ENCODE measurements around the gene KRT34.
"Not testable (repeated sequence)": the region's sequence is repeated elsewhere in the genome, so short reads cannot be mapped to it uniquely, and the experiment has no call there.

The KRT34 gene

DNA sequence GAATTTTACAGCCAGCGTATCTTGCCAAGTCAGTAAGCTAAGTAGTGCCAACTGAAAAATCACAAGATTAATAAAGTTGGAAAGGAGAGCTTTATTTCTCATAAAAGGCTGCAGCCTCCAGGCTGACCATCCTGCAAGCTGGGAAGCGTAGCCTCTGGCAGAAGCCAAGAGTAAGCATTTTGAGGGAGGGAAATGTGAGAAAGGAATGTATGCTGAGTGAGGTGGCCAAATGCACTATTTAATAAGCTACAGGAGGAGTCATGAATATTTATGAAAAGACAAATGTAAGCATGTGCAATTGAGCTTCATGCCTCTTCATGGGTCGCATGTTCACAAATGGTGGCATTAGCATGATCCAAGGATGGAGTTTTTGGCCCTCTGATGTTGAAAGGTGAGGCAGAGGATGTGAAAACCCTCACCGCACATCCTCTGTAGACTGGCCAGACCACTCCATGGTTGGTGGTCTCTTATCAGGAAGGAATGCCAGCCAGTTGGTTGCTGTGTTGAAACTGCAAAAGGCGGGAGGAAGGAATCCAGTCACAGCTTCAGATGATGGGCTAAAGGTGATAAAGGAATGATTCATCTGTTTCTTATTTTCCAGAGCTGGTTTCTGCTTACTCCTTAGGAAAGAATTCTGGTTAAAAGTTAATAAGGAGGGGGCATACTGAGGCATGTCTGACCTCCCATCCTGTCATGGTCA lies 21.7 kb downstream of the KRT34 start:
- DNase-seq: no peak

DNA sequence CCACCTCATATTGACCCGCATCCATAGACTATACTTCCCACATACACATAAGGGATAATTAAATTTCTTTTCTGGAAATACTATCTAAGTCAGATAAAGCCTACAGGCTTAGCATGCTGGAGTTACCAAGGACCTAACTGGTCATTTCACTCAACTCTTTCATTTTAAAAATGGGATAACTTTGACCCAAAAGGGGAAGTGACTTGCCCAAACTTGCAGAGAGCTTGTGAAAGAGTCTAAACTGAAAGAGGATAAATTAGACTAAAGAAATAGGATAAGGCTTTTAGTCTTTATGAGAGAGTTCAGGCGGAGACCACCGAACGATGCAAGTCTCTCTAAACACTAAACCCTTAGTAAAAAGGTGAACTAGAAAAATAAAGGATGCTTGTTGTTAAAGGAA lies 27.6 kb downstream of the KRT34 start:
- no peak for DNase-seq

DNA sequence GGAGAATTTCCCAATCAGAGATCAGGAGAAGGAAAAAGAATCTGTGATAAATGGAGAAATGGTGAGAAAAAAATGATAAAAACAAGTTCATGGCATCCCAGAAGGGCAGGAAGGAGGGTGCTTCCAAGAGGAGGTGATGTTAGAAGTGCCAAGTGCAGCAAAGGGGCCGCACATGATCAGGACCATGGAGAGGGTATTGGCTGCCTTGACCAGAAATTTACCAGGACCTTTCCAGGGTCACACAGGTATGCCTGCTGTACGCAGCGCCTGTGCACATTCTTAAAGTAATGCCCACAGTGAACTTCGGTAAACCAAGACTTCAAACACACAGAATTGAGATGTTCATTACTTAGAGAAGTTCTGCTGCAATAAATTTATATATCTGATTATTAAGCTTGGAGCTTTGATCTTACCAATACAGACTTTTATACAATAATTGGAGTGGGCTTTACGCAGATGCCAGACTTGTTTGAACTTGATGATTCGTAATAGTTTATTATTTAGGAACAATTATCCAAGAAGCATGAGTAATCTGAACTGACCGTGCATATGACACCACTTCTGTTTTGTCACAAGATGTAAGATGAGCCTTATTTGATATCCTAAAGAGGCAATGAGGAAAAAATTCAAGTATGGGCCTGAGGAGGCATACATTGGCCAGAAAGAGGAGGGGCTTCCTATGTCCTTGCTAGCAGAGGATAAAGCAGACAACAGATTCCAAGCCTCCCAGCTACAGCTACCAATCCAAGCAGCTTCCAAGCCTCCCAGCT lies 29.3 kb downstream of the KRT34 start:
- DNase-seq: no peak

DNA sequence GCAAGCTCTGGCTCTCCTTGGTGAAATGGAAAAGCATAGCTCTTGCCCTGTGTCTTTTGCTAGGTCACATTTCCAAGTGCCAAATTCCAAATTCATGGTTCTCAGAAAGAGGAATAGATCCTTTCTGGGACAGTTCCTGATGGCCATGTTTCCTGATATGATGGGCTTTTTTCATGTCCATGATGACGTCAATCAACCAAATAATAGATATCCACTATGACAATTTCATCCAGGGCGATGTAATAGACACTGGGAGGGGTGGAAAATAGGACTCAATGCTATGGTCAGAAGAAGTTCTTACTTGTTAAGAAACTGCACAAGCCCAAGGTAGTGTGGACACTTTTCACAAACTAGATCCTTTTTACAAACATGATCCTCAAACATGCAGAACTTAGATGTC lies 30.9 kb downstream of the KRT34 start:
- no peak for DNase-seq

DNA sequence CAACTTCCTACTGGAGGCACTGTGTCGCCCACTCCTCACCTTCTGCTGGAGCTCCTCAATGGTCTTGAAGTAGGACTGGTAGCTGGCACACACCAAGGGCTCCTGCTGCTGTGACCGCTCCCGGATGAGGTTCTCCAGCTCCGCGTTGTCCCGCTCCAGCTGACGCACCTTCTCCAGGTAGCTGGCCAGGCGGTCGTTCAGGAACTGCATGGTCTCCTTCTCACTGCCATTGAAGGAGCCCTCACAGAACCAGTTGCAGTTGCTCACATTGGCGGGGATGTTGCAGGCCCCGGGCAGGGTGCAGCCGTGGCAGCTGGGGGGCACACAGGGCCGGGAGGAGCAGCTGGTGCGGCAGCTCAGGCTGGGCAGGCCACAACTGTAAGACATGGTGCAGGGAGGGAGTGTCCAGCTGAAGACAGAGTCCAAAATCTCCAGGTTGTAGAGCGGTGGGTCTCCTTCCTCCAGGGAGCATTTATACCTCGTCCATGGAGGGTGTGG lies 31.7 kb downstream of the KRT34 start, which contains the start of gene KRT33A:
KRT33A (minus strand) TSS at position 448 of the 498 bp plus-strand sequence; CDS start at position 387, 61 bp downstream.
- not testable (repeated sequence) for DNase-seq

DNA sequence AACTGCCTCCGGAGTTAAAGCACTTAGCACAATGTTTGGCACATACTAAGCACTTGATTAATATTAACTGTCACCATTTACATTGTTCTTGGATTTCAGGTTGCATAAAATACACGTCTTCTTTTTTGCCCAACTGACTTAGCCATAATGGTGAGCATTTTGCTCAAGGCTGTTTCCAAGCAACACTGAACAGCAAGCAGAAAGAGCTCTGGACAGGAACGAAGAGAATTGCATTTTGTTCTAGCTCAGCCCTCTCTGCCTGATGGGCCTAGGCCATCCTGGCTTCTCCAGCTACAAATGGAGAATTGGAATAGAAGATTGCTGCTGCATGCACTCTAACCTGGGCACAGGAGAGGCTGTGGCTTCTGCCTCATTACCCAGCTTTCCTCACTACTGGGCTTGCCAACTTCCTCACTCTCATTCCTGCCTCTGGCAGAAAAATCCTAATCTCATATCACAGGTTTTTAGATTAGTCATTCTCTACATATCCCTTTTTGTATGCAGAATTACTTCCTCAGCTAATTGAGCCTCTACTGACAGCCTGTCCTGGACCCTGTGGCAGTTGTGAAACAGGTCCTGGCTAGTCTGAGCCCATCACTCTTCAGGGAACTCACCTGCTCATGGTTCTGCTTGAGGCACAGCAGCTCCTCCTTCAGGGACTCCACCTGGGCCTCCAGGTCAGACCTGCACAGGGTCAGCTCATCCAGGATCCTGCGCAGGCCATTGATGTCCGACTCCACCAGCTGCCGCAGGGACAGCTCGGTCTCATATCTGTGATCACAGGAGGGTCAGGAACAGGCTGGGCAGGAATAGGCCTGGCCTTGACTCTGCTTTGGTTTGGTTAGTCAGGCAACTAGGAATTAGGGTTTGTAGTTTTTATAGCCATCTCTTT lies 34.0 kb downstream of the KRT34 start:
- no peak for DNase-seq

DNA sequence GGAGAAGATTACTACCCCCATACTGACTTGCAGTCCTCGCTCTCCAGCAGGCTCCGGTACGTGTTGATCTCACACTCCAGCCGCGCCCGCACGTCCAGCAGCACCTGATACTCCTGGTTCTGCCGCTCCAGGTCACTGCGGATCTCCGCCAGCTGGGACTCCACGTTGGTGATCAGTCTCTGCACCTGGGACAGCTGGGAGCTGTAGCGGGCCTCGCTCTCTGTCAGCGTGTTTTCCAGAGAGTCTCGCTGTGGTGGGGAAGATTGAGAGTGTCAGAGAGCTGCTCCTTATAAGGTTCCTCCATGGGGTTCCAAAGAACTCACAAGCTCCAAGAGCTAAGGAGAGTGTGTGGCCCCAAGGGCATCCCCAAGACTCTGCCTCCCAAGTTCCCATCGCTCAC lies 35.7 kb downstream of the KRT34 start:
- DNase-seq: not testable (repeated sequence)

DNA sequence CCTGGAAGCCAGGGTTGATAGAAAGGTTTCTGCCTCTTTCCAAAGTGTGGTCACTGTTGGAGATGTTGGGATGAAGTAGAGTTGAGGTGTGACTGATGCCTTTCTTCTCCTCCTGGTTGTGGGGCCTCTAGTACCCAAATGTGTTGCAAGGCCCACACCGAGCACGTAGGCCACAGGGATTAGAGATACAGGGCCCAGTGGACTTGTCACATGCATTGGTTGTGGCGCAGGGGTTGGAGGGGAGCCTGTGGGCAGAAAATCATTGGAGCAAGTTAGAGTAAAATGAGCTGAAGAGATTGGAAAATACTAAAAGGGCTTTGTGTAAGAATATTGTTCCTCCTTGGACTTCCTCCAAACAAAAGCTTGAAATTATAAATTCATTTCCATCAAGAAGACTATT lies 36.1 kb downstream of the KRT34 start:
- no peak for DNase-seq

DNA sequence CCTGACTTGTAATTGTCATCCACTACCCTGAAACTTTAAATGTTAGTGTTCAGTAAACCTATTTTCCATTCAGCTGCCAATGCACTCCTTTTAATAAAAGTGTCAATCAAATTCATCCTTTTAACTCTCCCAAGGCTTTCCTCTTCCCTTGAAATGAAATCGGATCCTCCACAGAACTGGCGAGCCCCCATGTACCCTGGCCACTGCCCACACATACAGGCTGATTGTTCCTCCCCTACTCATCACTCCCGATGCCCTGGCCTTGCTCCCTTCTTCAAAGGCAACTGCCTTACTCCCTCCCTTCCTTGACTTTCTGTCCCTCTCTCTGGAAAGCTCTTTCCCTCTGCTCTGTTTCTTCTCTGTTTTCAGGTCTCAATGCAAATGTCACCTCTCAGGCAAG lies 39.1 kb downstream of the KRT34 start:
- no peak for DNase-seq

DNA sequence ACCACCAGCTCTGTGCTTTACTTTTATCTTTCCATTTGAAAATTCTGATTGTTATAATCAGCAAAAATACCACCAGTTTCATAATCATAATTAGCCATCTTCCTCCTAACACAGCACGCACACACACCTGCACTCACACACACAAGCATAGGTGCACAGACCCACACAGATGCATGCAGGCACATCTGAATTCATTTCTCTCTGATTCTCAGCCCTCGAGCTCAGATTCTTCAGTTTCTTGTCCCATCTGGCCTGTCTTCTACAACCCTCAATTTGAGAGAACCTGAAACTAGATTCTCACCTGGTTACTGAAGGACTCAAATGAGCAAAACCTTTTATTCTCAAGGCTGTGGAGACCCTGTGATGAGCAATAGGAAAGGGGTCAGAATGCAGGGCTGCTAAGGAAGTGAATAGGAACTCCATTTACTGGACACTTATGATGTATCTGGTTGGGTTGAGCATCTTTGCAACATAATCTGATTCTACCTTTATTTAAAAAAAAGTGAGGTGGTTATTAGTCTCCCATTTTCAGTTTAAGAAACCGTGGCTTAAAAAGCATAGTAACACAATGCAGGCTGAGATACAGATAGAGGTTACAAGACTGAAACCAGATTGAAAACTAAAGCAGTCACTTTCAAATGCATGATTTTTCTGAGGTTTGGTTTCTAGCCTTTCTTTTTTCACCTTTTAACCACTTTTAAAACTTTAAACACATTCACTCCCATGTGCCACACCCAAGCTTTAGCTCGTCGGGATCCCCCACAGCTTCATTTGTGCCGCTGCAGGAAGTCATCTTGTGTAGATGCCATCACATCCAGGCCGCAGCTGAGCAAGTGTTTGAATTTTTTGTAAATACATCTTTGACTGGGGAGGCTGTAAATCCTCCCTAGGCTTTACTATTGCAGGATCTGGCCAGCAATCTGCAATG lies 40.9 kb downstream of the KRT34 start:
- no peak for DNase-seq

DNA sequence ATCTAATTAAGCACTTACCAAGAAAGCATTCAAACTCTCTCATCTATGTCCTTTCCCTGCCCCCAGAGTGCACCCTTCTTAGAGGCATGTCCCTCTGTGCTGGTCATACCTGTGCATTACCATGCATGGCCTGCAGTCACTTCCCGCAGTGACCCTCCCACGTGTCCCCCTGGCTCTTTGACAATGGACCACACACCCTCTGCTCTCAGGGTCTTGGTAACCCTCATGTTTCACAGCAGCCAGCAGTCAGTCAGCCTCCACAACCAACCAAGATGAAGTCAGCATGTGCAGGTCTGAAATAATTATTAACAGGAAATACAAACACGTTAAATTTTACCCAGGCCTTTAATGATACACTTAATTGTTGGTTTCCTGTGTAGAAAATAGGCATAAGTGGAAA lies 41.6 kb downstream of the KRT34 start:
- no peak for DNase-seq

DNA sequence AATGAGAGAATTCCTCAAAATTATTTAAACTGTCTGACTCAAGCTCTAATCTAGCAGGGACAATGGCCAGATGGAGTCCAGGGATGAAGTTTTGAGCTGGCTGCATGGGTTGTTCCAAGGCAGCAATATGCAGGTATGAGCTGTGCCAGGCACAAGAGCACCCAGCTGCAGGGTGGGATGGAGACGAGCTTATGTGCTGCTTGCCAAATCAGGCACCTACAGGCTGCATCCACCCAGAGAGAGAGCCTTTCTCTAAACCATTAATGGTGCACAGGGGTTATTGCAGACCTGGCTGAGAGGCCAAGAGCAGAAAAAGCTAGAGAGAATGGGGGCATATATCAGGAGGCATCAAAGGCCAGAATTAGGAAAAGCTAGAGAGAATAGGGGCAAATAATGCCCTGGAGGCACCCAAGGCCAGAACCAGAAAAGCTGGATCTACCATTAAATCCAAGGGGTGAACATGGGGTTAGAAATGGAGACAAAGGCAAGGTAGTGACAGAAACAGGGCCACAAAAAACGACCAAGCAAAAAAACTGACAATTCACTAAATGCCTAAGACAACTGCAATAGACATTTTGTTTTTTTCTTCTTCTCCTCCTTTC lies 42.4 kb downstream of the KRT34 start:
- no peak for DNase-seq

DNA sequence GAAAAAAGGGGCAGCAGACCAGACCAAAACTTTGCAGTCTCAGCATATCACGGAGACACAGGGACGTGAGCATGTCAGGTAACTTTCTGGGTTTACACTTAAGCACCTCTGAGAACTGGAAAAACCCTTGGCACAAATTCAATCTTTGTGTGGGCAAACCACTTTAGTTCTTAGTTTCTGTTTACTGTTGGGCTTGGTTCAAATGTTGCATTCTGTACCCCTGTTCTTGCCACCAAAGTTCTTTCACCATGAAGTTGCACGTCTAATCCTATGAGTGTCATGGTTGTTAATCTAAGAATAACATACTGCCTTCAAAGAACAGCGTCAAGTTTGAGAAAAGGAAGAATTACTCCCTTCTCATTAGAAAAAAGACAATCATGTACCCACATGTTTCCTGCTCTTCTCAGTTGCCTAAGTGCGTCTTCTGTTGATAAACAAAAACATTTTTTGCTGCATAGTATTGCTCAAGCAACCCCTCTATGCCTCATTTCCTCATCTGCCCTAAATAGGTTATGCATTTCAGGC lies 43.1 kb downstream of the KRT34 start:
- peak; percentile 24 for DNase-seq

DNA sequence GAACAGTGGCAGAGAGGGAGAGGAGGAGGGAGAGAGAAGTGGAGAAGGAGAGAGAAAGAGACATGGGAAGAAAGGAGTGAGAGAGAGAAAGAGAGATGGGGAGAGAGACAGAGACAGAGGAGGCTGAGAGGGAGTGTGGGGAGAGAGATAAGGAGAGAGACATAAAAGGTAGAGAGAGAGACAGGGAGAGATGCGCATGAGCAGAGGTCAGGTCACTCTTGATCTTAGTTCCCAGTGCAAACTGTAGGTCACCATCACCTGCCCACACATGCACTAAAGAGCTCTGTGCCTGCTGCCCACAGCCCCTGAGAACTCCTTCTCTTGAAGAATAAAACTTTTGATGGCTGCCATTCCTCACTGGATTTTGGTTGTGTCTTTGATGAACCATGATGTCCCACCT lies 46.4 kb downstream of the KRT34 start:
- DNase-seq: no peak

DNA sequence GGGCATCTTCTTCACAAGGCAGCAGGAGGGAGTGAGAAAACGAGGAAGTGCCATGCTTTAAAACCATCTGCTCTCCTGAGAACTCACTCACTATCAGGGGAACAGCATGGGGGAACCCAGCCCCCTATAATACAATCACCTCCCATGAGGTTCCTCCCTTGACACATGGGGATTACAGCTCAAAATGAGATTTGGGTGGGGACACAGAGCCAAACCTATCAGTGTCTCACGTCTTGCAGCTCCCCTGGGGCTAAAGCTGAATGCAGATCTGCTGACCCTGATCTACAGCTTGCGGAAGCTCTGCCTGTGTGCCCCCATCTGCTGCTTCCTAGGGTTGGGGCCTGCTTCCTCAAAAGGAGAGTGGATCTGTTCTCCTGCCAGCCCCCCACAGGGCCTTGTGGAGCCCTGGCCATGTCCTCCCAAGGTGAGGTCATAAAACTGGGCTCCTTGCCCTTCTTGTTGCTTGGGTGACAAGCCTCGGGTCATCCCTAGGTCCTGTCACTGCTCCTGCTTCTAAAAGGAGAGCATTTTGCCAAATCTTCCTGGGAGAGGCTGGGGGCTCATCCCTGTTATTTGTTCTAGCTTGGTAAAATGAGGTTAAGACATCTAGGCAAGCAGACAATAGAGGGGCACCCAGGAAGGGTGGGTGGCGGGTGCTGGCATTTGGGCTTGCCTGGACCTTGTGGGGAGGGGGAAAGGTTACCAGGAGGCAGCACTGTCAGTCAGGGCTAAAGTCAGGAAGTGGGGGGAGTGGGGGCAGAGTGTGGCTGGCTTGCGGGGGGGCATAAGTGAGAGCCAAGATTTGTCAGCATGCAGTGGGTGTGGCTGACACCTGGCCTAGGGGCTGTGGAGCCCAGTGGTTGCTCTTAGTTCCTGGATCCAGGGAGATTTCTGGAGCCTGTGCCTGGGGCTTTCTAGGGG lies 47.5 kb downstream of the KRT34 start:
- DNase-seq: no peak

DNA sequence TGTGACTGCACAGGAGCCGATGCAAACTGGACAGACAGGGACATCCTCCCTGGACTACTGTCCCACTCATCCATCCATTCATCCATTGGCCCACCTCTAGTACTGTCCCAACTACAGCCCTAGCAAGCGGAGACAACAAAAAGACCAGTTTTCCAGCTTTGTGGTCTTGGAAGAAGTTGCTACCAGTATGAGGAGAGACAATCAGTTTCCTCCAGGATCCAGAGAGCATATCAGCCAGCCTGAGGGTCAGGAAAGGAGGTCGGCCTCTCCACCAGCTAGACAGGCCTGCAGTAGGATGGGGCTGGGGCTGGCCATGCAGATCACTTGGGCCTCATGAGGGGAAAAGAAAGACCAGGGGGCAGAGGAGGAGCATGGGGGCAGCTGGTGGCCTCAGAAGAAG lies 48.3 kb downstream of the KRT34 start:
- no peak for DNase-seq

DNA sequence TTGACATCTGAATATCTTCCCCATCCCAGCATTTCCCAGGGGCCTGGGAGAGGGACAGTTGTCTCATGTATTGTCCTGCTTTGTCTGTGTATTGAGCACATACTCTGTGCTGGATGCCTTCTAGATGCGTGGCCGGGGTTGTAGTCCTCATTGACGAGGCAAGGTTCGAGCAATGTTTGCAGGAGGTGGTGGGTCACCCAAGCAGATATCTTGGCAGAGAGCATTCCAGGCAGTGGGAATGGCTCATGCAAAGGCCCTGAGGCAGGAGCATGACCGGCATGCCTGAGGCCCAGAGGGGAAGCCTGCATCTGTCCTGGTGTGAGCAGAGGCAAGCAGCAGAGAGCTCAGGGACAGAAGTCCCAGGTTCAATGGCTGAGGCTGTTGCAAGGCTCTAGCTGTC lies 49.0 kb downstream of the KRT34 start:
- no peak for DNase-seq

DNA sequence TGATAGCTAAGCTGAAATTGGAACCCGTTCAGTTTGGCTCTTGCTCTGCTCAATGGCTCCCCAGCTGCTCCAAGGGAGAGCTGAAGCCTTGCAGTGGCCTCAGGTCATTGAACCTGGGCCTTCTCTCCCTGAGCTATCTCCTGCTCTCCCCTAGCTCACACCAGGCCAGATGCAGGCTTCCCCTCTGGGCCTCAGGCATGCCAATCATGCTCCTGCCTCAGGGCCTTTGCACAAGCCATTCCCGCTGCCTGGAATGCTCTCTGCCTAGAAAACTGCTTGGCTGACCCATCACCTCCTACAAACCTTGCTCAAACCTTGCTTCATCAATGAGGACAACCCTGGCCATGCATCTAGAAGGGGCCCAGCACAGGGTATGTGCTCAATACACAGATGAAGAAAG lies 49.9 kb downstream of the KRT34 start:
- no peak for DNase-seq

DNA sequence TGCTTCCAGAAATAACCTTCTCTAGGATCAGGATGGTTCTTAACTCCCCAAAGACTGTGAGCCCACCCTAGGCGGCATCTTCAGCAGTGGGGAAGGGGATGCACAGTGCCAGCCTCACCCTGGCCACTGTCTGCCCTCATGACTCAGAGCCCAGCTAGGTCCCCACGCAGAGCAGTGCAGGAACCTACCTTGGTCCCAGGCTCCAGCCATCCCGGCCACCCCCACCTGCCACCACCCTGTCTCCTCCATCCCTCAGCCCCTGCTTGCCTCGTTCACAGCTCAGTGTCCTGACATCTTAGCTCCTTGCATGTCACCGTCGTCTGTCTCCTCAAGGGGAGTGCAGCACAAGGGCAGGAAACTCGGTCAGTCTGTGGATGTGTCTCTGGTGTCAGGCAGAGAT lies 50.5 kb downstream of the KRT34 start:
- no peak for DNase-seq

DNA sequence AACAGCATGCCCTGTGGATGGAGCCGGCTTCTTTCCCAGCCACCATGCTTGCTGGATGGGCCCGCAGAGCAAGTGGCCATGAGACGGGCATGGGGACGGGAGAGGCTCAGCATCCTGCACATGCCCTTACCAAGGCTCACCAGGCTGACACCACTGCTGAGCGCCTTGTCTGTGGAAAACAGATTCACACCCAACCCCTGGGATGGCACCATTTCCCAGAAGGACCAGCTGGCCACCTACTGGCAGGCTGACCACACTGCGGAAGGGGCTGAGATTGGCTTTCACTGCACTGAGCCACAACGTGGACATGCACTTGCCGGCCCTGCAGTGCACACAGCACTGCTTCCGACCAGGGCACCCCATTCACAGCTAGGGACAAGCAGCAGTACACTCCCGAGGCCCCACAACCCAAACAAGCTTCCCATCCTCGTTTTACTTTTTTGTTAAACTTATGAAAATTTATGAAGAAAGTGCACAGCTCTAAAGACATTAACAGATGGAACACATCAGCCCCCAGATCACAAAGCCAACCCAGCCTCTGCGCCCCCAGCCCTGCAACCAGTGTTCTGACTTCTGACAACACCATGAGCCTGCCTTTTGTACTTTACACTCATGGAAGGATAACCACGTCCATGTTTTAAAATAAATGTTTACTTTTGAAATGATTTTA lies 52.7 kb downstream of the KRT34 start:
- DNase-seq: no peak

Measured in activated T-cell treated with anti-CD3 and anti-CD28 coated beads for 4 hours (primary cell).